Ascending aorta (tissue), 2 donors: ENCODE results near the gene TNFRSF25. TPM values are rescaled to one million over a fixed set of nuclear protein-coding genes. Genes with fewer than 3 reads are reported as not detected.
A peak's percentile ranks its signal among the peaks of the same experiment; 100 is the strongest.

ENCODE experiments used
- DNase-seq, 2 donors: peaks; one replicate each; pipeline ENCODE4 v3.0.0-alpha.2; 2019; ENCODE audit warnings: low spot score in 2 of 2
- H3K27ac ChIP-seq, 2 donors: fragments of 200-600 bp; sonication (generic); one replicate each; pipeline ENCODE4 v1.5.1; 2016 to 2017; ENCODE audit warnings: mild to moderate bottlenecking in 1 of 2
- H3K27me3 ChIP-seq: fragments of 200-600 bp; sonication (generic); one replicate; pipeline ENCODE4 v1.5.1; 2017
- H3K36me3 ChIP-seq, 2 donors: fragments of 200-600 bp; sonication (generic); one replicate each; pipeline ENCODE4 v1.5.1; 2016
- H3K4me1 ChIP-seq, 2 donors: fragments of 200-600 bp; sonication (generic); one replicate each; pipeline ENCODE4 v1.5.1; 2016 to 2017; ENCODE audit warnings: mild to moderate bottlenecking in 1 of 2
- H3K4me3 ChIP-seq, 2 donors: fragments of 200-600 bp; sonication (generic); one replicate each; pipeline ENCODE4 v1.5.1; 2016 to 2017; ENCODE audit warnings: mild to moderate bottlenecking in 1 of 2
- H3K9me3 ChIP-seq, 2 donors: fragments of 200-600 bp; sonication (generic); one replicate each; pipeline ENCODE4 v1.5.1; 2016
- intact Hi-C: fragments of 100-400 bp; cut with DNase I; formaldehyde crosslinking; loops from one replicate; pipeline ENCODE4 v1.15.1; 2023
- total RNA-seq: library from RNA; depleted of rRNA; stranded (reverse); fragments of >200 nt; gene quantifications from one replicate; pipeline ENCODE4 v1.1.0, GENCODE V29; 2016
- TF ChIP-seq, protein P1 (sequence below), 3 experiments: fragments of 200-600 bp in 2 of 3; fragments of 450-650 bp in 1 of 3; sonication (generic) in 2 of 3; IDR thresholded peaks; one replicate each; pipeline ENCODE4 v1.5.1; 2016 to 2019; ENCODE audit warnings: antibody characterized with exemption in 3 of 3, mild to moderate bottlenecking in 1 of 3, moderate library complexity in 1 of 3

TNFRSF25 gene
- total RNA-seq, 1 donor from 2014 or later: 18.0 TPM

DNA sequence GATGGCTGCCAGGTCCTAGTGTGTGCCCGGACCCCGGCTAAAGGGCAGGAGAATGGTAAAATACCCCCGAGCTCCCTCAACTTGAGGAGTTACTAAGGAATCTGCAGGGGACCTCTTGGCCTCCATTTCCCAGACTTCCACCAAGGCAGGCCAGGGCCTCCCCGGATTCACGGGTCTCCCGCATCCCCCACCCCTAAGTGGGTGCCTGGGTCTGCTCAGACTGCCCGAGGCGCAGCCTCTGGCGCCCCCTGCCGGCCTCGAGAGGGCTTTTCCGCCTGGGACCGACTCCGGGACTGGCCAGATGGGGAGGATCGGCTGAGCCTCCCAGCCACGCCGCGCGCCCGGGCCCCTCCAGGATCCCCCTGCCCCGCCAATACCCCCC, 23.8 kb upstream of the TNFRSF25 start:
- intact Hi-C loops: loop anchor here (2.0 kb wide), 1 partner anchor 65 kb away; the partner anchor contains the start of genes NOL9 and TAS1R1
- H3K36me3 ChIP-seq: no peaks in the 10 kb centered on the region
- H3K27ac ChIP-seq: no peak overlapping the region
- TF ChIP-seq, protein P1, sequence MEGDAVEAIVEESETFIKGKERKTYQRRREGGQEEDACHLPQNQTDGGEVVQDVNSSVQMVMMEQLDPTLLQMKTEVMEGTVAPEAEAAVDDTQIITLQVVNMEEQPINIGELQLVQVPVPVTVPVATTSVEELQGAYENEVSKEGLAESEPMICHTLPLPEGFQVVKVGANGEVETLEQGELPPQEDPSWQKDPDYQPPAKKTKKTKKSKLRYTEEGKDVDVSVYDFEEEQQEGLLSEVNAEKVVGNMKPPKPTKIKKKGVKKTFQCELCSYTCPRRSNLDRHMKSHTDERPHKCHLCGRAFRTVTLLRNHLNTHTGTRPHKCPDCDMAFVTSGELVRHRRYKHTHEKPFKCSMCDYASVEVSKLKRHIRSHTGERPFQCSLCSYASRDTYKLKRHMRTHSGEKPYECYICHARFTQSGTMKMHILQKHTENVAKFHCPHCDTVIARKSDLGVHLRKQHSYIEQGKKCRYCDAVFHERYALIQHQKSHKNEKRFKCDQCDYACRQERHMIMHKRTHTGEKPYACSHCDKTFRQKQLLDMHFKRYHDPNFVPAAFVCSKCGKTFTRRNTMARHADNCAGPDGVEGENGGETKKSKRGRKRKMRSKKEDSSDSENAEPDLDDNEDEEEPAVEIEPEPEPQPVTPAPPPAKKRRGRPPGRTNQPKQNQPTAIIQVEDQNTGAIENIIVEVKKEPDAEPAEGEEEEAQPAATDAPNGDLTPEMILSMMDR (IDR thresholded peaks at IDR 0.05): peak; percentile 65 to 96 (median 91)
- peak in 1 of 2 donors; percentile 79 for DNase-seq
- no peaks in the 10 kb centered on the region for H3K27me3 ChIP-seq
- peaks cover 5 to 25% of the 10 kb centered on the region in 2 donors for H3K4me1 ChIP-seq
- H3K9me3 ChIP-seq: no peaks in the 10 kb centered on the region
- peak overlapping the region; percentile 76 to 85 for H3K4me3 ChIP-seq

DNA sequence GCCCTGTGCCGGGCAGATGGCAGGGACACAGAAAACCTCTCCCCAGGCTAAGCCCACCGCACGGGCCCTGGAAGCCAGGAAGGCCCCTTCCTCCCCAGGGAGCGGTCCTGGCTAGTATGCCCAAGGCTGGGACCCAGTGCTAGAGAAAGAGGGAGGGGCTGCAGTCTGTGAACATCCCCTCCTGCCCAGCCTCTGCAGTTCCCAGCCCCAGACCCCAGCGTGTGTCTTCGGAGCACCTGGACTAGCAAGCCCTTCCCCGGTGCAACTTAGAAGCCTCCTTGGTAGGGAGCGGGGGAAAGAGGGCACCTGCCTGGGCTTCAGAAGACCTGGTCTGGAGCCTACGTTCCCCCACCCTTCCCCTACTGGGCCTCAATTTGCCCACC, 23.4 kb upstream of the TNFRSF25 start:
- no peaks in the 10 kb centered on the region for H3K27me3 ChIP-seq
- no peak overlapping the region for H3K4me3 ChIP-seq
- intact Hi-C loops: no loop called here
- no peaks in the 10 kb centered on the region for H3K36me3 ChIP-seq
- DNase-seq: no peak
- peaks cover 5 to 25% of the 10 kb centered on the region in 2 donors for H3K4me1 ChIP-seq
- H3K27ac ChIP-seq: no peak overlapping the region
- TF ChIP-seq, protein P1 (IDR thresholded peaks at IDR 0.05): no peak
- no peaks in the 10 kb centered on the region for H3K9me3 ChIP-seq

DNA sequence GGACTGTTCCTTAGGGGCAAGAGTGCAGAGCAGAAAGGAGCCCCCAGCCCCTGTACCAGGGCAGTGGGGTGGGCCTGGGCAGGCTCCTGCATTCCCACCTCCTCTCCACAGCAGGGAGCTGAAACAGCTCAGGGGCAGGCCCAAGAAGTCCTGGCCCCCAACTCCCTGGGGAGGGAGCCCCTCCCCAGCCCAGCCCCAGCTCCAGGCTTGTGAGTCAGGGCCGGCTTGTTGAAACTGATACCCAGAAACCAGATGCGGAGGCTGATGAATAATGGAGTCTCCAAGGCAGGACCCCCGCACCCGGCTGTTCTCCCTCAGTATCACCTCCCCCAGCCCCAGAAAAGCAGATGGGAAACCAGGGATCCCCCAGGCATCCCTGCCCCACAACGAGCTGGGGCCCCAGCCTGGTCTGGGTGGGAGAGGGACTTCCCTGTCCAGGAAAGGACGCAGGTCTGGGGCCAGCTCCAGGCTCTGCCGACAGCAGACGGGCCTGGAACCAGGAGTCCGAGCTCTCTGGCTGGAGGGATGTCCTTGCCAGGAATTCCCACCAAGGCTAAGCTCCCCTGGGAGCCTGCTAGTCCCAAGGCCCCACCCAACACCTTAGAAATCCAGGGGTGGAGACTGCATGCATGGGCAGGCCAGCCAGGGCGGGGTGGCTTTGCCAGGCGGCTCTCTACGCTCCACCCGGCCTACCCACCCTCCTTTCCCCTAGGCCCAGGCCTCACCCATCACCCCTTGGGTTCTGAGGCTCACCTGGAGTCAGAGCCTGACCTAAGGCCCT, 22.8 kb upstream of the TNFRSF25 start:
- H3K4me1 ChIP-seq: peaks cover 5 to 25% of the 10 kb centered on the region in 2 donors
- TF ChIP-seq, protein P1 (IDR thresholded peaks at IDR 0.05): no peak
- intact Hi-C loops: no loop called here

DNA sequence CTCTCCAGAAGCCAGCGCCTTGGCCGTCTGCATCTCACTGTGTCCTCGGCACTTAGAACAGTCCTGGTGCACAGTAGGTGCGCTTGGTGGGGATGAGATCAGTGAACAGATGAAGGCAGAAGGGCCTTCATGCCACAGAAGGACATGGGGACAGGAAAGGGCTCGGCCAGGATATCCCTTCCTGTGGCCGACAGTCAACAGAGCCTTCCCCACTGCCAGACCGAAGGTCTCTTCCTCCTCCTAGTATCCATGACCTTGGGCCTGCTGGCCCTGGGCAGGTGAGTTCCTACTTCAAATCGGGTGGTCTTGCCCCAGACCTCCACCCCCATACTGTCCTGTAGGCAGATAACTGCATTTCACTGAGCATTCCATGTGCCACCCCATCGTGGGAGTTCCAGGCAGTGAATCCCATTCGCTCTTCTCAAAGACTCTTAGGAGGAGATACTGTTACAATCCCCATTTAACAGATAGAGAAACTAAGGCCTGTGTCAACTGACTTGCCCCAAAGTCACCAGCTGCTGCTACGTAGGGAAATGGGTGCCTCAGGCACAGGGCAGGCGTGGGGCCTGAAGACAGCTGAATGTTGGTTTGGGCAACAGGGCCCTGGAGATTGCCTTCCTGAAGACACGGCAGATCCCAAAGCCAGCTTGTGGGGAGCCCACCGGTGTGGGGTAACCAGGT, 22.0 kb upstream of the TNFRSF25 start:
- intact Hi-C loops: no loop called here
- Histone ChIP-seq H3K9me3 (no peaks in the 10 kb centered on the region), H3K27ac (no peak overlapping the region), H3K4me1 (peaks cover 5 to 25% of the 10 kb centered on the region in 2 donors), H3K27me3 (no peaks in the 10 kb centered on the region), H3K36me3 (no peaks in the 10 kb centered on the region), H3K4me3 (no peak overlapping the region)
- TF ChIP-seq, protein P1 (IDR thresholded peaks at IDR 0.05): no peak
- no peak for DNase-seq

More for the DNA sequence above, 22.8 kb upstream of the TNFRSF25 start:
- no peak for DNase-seq
- Histone ChIP-seq H3K27ac (no peak overlapping the region), H3K27me3 (no peaks in the 10 kb centered on the region), H3K36me3 (no peaks in the 10 kb centered on the region), H3K4me3 (no peak overlapping the region), H3K9me3 (no peaks in the 10 kb centered on the region)

DNA sequence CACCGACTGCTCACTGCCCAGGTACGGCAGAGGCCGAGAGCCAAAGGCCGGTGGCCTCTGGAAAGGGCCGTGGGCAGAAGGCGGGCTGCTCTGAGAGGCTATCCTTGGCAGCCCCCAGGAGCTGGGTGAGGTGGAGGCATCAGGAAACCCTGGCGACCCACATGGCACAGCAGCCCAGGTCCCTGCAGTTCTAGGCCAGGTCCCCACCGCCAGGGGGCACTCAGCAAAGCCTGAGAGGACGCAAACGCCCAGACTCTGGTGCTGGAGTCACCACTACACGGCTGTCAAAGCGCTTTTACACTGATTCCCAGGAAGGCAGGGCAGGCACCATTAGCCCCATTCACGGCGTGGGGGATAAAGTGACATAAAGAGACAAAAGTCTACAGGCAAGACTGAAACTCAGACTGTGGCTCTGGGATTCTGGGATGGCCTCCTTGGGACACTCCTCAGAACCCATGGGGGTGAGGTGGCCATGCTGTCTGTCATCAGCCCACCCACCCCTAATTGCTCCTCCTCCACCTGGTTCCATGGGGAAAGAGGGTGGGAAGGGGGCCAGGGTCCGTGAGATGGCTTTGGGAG, 20.5 kb upstream of the TNFRSF25 start:
- peak; percentile 29 to 89 for DNase-seq
- Histone ChIP-seq H3K4me1 (peaks cover 5 to 25% of the 10 kb centered on the region in 2 donors), H3K9me3 (no peaks in the 10 kb centered on the region), H3K27me3 (no peaks in the 10 kb centered on the region), H3K36me3 (no peaks in the 10 kb centered on the region), H3K27ac (no peak overlapping the region), H3K4me3 (no peak overlapping the region)
- intact Hi-C loops: loop anchor here (1.0 kb wide), 2 partner anchors 37 to 160 kb away; no protein-coding TSS in a partner anchor
- TF ChIP-seq, protein P1 (IDR thresholded peaks at IDR 0.05): peak; percentile 71 to 89 (median 78)
